OCI-LY7 (cell line): ENCODE measurements around the gene UBTD1. TPM values are rescaled to one million over a fixed set of nuclear protein-coding genes. Genes with fewer than 3 reads are reported as not detected.

Experiments
- BruUV-seq: library from RNA; stranded (reverse); fragments of 400-500 nt; replicated peaks from 2 replicates; lab custom pipeline; 2021; lab: Mats Ljungman, UMichigan
- CTCF ChIA-PET: fragments of 300-600 bp; sonication (Branson Sonifier 250); formaldehyde crosslinking; loops from one replicate; lab custom pipeline; 2022; ENCODE audit warnings: antibody characterized with exemption; ENCODE audit not compliant: unreplicated experiment; lab: Charles Lee
- POLR2A ChIA-PET: fragments of 300-600 bp; sonication (Branson Sonifier 250); formaldehyde crosslinking; loops from one replicate; lab custom pipeline; 2022; ENCODE audit warnings: antibody characterized with exemption; lab: Charles Lee
- DNase-seq: peaks from one replicate; pipeline ENCODE4 v3.0.0-alpha.2; 2015; ENCODE audit warnings: low spot score
- H2AFZ ChIP-seq: fragments of 200-600 bp; sonication (generic), shearing (Covaris generic); 2 replicates; pipeline ENCODE4 v1.6.1; 2014; ENCODE audit warnings: mild to moderate bottlenecking, antibody characterized with exemption, low read length, moderate library complexity
- H3K27ac ChIP-seq: fragments of 200-600 bp; sonication (generic); 2 replicates; pipeline ENCODE4 v1.5.1; 2014; ENCODE audit warnings: mixed run types, low read depth, mild to moderate bottlenecking, moderate library complexity, low read length, inconsistent platforms; ENCODE audit not compliant: poor library complexity, severe bottlenecking
- H3K36me3 ChIP-seq: fragments of 200-600 bp; sonication (generic); 2 replicates; pipeline ENCODE4 v1.6.1; 2014; ENCODE audit warnings: mild to moderate bottlenecking, antibody characterized with exemption, low read length, moderate library complexity, mixed read lengths; ENCODE audit not compliant: insufficient read depth
- H3K4me1 ChIP-seq: fragments of 200-600 bp; sonication (generic); 2 replicates; pipeline ENCODE4 v1.5.1; 2014; ENCODE audit warnings: mild to moderate bottlenecking, low read length; ENCODE audit not compliant: insufficient read depth, poor library complexity, severe bottlenecking
- H3K4me2 ChIP-seq: fragments of 200-600 bp; sonication (generic); 2 replicates; pipeline ENCODE4 v1.6.1; 2014; ENCODE audit warnings: mild to moderate bottlenecking, low read length
- H3K4me3 ChIP-seq: fragments of 200-600 bp; sonication (generic); 2 replicates; pipeline ENCODE4 v1.5.1; 2014; ENCODE audit warnings: mild to moderate bottlenecking, low read depth, low read length; ENCODE audit not compliant: poor library complexity, severe bottlenecking
- H3K79me2 ChIP-seq: fragments of 200-600 bp; sonication (generic); 2 replicates; pipeline ENCODE4 v1.6.1; 2016; ENCODE audit warnings: low read depth, mild to moderate bottlenecking, low read length, moderate library complexity, mixed read lengths; ENCODE audit not compliant: insufficient read depth
- H3K9me2 ChIP-seq: fragments of 200-600 bp; sonication (generic); 2 replicates; pipeline ENCODE4 v1.6.1; 2016; ENCODE audit warnings: mild to moderate bottlenecking, low read length, mixed read lengths; ENCODE audit not compliant: insufficient read depth
- H3K9me3 ChIP-seq: fragments of 200-600 bp; sonication (generic); 2 replicates; pipeline ENCODE4 v1.6.1; 2014; ENCODE audit warnings: mild to moderate bottlenecking, mixed run types, low read length, mixed read lengths
- H4K20me1 ChIP-seq: fragments of 200-600 bp; sonication (generic); 2 replicates; pipeline ENCODE4 v1.6.1; 2014; ENCODE audit warnings: mild to moderate bottlenecking, antibody characterized with exemption, low read length, moderate library complexity, mixed read lengths; ENCODE audit not compliant: insufficient read depth
- CTCF ChIP-seq: fragments of 200-600 bp; sonication (generic); conservative IDR thresholded peaks from 2 replicates; pipeline ENCODE4 v1.5.1; 2014; ENCODE audit warnings: mild to moderate bottlenecking, antibody characterized with exemption, low read length, moderate library complexity, mixed read lengths
- EZH2phosphoT487 ChIP-seq: fragments of 200-600 bp; sonication (generic); IDR thresholded peaks from 2 replicates; pipeline ENCODE4 v1.6.1; 2018; ENCODE audit warnings: low read depth, borderline replicate concordance, mild to moderate bottlenecking, mixed run types, antibody characterized with exemption, low read length, moderate library complexity, mixed read lengths
- intact Hi-C: fragments of 100-400 bp; cut with micrococcal nuclease; formaldehyde crosslinking; loops from one replicate; pipeline ENCODE4 v1.10.0; 2022; ENCODE audit not compliant: unreplicated experiment
- total RNA-seq, 2 experiments: library from RNA; depleted of rRNA in 1 of 2; stranded (reverse); fragments of >200 nt in 1 of 2; shearing (Covaris generic) in 1 of 2; gene quantifications; 2 replicates each; pipeline ENCODE4 v1.2.3, GENCODE V29; 2014 to 2022

The UBTD1 gene
- total RNA-seq, 2 experiments from 2014 or later: 1.4 to 2.2 TPM

- Histone ChIP-seq H3K4me1 (no peaks in the 10 kb centered on the region), H3K27ac (no peak overlapping the region), H2AFZ (no peak overlapping the region), H4K20me1 (no peaks in the 10 kb centered on the region), H3K79me2 (no peaks in the 10 kb centered on the region), H3K9me3 (no peaks in the 10 kb centered on the region), H3K4me2 (no peak overlapping the region), H3K36me3 (no peaks in the 10 kb centered on the region), H3K4me3 (no peak overlapping the region), H3K9me2 (no peaks in the 10 kb centered on the region)
- intact Hi-C loops: no loop called here
- BruUV-seq: no TSS peak
- no peak for DNase-seq
- TF ChIP-seq CTCF (no peak), EZH2phosphoT487 (no peak)
- ChIA-PET POLR2A (interaction anchor here (0.7 to 1.4 kb wide), 2 partner anchors 73 to 325 kb away, joined by 4 read pairs; no protein-coding TSS in a partner anchor), CTCF (no interaction called here)
Observed at GRCh38 chr10:97540669-97541500, 42.2 kb downstream of the UBTD1 start.

- no peak overlapping the region for H3K27ac ChIP-seq
- H3K4me2 ChIP-seq: no peak overlapping the region
- H3K4me1 ChIP-seq: no peaks in the 10 kb centered on the region
- BruUV-seq: no TSS peak
- H3K4me3 ChIP-seq: no peak overlapping the region
- no peak for TF ChIP-seq CTCF
- no peak for TF ChIP-seq EZH2phosphoT487
- H4K20me1 ChIP-seq: no peaks in the 10 kb centered on the region
- no peaks in the 10 kb centered on the region for H3K79me2 ChIP-seq
- ChIA-PET POLR2A (no interaction called here), CTCF (no interaction called here)
- H2AFZ ChIP-seq: no peak overlapping the region
- H3K9me3 ChIP-seq: no peaks in the 10 kb centered on the region
- intact Hi-C loops: no loop called here
- no peaks in the 10 kb centered on the region for H3K36me3 ChIP-seq
- no peaks in the 10 kb centered on the region for H3K9me2 ChIP-seq
- no peak for DNase-seq
Observed at GRCh38 chr10:97542169-97543024, 43.7 kb downstream of the UBTD1 start.
